Right lobe of liver (tissue), 4 donors: Measurements from ENCODE around the gene DPP6.

Experiments
- POLR2A ChIP-seq: fragments of 450-650 bp; IDR thresholded peaks from one replicate; pipeline ENCODE4 v1.6.1; 2017; ENCODE audit warnings: antibody characterized with exemption, mild to moderate bottlenecking
- TF ChIP-seq, protein P1 (sequence below), 4 donors: fragments of 200-600 bp in 3 of 4; fragments of 450-650 bp in 1 of 4; IDR thresholded peaks; one replicate each; pipeline versions ENCODE4 v1.5.1 to v1.8.0; 2016 to 2022; ENCODE audit warnings: antibody characterized with exemption in 4 of 4, mild to moderate bottlenecking in 2 of 4
- donor health status: DM: no; HTN: no; CAD: no.
- donor health status: DM: no; HTN: no; CAD: no.
- donor health status: DM: no; HTN: yes; CAD: no.

DNA sequence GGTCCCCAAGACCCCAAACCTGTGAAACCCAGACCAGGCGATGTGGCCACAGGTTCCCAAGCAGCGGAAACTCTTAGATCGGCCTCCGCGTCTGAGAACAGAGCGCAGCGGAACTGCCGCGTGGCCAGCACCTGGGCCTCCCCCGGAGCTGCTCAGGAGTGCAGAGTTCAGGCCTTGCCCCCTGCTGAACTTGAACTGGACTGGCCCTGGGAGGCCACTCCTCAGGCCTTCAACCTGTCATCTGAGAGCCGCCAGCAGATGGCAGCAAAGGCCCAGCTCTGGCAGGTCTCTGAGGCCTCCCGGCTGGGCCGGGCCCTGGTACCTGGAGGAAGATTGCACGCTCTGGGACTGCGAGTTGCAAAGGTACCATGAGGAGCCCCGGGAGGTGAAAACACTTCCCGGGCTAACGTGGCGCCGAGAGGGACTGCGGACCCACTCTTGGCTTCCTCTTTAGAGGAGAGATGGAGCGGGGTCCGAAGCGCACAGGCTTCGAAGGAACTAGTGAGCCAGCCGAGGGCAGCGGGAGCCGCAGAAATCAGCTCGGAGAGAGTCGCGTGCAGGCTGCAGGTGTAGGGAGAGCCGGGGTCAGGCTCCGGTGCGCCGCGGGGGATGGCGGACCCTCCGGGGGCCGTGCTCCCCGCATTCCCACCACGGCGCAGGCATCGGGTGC lies 861.6 kb downstream of the DPP6 start:
- TF ChIP-seq, protein P1, sequence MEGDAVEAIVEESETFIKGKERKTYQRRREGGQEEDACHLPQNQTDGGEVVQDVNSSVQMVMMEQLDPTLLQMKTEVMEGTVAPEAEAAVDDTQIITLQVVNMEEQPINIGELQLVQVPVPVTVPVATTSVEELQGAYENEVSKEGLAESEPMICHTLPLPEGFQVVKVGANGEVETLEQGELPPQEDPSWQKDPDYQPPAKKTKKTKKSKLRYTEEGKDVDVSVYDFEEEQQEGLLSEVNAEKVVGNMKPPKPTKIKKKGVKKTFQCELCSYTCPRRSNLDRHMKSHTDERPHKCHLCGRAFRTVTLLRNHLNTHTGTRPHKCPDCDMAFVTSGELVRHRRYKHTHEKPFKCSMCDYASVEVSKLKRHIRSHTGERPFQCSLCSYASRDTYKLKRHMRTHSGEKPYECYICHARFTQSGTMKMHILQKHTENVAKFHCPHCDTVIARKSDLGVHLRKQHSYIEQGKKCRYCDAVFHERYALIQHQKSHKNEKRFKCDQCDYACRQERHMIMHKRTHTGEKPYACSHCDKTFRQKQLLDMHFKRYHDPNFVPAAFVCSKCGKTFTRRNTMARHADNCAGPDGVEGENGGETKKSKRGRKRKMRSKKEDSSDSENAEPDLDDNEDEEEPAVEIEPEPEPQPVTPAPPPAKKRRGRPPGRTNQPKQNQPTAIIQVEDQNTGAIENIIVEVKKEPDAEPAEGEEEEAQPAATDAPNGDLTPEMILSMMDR (IDR thresholded peaks at IDR 0.05), result peak; percentile 91 to 96 (median 92)
- no peak for TF ChIP-seq POLR2A
